Measurements from ENCODE around the gene PIP5K1C.
"Not testable (repeated sequence)": the region's sequence is repeated elsewhere in the genome, so short reads cannot be mapped to it uniquely, and the experiment has no call there.

The PIP5K1C gene

DNA sequence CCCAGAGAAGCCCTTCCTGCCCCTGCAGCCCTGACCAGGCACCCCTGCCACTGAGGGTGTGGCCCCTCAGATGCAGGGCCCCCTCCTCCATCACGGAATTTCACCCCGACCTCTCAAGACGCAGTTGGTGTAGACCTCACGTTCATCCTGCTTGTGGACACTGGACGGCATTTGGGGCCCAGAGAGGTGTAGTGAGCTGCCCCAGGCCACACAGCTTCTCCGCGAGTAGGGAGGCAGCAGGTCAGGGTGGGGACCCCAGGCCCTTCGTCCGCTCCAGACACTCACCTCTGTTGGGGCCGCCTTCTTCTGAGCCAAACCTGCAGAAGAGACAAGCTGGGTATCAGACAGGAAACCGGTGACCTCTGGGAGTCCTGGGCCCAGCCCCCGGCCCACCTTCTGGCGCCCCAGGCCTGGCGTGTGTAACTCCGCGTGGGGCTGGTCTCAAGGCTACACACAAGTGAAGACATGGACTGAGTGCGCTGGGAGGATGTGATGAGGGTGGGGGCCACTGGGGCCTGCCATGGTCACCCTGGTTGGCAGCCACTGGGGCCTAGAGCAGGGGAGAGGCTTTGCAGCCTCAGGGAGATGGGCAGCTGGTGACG, 33.1 kb downstream of the PIP5K1C start:
- no peak for DNase-seq (ENCODE audit: low read depth, low spot score)

GRCh38 chr19:3666545-3666856, 33.8 kb downstream of the PIP5K1C start:
- DNase-seq (ENCODE audit: low read depth, low spot score); H3K4me3 ChIP-seq (ENCODE audit: low read length): not testable (repeated sequence)

More for the DNA sequence above, 33.1 kb downstream of the PIP5K1C start:
- H3K4me3 ChIP-seq (ENCODE audit: low read length) = no peak overlapping the region

- H3K4me3 ChIP-seq (ENCODE audit: low read length) = no peak overlapping the region
- no peak for DNase-seq (ENCODE audit: low read depth, low spot score)
Observed at GRCh38 chr19:3665681-3666544, 34.4 kb downstream of the PIP5K1C start.

GRCh38 chr19:3664879-3665642, 35.2 kb downstream of the PIP5K1C start:
- no peak overlapping the region for H3K4me3 ChIP-seq (ENCODE audit: low read length)
- no peak for DNase-seq (ENCODE audit: low read depth, low spot score)

DNA sequence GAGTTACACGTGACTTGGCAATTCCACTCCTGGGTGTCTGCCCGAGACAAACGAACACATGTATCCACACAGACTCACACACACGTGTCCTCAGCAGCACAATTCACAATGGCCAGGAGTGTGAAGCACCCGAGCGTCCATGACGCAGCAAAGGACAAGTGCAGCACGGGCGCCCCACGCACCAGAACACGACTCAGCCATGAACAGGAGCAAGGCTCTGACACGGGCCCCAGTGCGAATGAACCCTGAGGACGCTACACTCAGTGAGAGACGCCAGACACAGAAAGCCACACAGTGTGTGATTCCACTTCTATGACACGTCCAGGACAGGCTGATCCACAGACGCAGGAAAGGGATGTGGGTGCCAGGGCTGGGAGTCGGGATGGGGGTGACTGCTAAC, 36.4 kb downstream of the PIP5K1C start:
- H3K4me3 ChIP-seq (ENCODE audit: low read length) = no peak overlapping the region
- DNase-seq (ENCODE audit: low read depth, low spot score) = no peak

DNA sequence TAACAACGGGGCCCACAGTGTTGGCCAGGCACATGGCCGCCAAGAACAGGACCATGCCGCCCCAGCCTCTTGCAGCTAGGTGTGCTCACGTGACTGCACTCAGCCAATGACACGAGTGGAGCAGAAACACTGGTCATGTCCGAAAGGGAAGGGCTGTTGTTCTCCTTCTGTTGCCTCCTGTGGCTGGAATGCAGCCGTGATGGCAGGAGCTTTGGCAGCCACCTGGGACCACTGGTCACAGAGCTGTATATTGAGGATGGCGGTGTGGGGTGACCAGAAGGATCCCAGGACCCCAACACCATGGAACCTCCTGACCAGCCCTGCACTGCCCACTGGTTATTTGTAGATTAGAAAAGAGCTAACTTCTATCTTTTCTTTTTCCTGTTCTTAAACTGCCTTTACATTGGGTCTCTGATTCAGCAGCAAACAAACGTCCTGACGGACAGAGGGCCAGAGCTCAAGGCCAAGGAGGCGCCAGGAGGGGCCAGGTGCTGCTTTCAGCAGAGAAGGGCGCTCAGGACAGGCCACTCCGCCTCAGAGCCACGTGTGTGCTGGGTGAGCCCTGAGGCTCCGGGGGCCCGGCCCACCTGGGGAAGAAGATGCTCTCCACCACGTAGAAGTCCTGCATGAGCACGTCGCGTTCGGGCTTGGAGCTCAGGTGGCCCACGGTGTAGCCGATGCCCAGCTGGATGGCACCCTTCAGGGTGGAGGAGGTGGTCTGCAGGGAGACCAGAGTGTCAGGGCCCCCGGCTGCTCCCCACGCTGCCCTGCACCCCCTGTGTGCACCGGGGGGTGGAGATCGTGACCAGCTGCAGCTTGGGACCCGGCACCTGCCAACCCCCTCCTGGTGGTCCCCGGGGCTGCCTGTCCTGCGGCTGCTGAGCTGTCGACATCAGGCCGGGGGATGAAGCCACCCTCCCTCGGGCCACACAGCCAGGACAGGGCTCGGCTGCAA, 38.7 kb downstream of the PIP5K1C start:
- no peak overlapping the region for H3K4me3 ChIP-seq (ENCODE audit: low read length)
- no peak for DNase-seq (ENCODE audit: low read depth, low spot score)

GRCh38 chr19:3660493-3661219, 39.6 kb downstream of the PIP5K1C start:
- DNase-seq (ENCODE audit: low read depth, low spot score) = no peak
- H3K4me3 ChIP-seq (ENCODE audit: low read length) = no peak overlapping the region

DNA sequence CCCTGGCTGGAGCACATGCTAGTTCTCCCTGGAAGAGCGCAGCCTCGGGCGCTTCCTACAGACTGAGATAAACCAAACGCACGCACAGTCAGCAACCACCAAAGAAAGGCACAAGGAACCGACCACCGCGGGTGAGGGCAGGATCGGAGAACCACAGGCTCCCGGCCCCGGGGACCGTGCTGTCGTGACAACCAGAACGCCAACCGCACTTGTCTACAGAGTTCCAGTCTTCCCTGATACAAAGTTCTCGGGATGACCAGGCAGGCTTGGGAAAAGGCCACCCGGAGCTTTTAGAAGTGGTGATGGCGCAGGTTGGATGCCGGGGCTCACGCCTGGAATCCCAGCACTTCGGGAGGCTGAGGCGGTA, 40.5 kb downstream of the PIP5K1C start:
- no peak overlapping the region for H3K4me3 ChIP-seq (ENCODE audit: low read length)
- no peak for DNase-seq (ENCODE audit: low read depth, low spot score)

GRCh38 chr19:3658870-3659745, 41.2 kb downstream of the PIP5K1C start:
- no peak overlapping the region for H3K4me3 ChIP-seq (ENCODE audit: low read length)
- no peak for DNase-seq (ENCODE audit: low read depth, low spot score)

DNA sequence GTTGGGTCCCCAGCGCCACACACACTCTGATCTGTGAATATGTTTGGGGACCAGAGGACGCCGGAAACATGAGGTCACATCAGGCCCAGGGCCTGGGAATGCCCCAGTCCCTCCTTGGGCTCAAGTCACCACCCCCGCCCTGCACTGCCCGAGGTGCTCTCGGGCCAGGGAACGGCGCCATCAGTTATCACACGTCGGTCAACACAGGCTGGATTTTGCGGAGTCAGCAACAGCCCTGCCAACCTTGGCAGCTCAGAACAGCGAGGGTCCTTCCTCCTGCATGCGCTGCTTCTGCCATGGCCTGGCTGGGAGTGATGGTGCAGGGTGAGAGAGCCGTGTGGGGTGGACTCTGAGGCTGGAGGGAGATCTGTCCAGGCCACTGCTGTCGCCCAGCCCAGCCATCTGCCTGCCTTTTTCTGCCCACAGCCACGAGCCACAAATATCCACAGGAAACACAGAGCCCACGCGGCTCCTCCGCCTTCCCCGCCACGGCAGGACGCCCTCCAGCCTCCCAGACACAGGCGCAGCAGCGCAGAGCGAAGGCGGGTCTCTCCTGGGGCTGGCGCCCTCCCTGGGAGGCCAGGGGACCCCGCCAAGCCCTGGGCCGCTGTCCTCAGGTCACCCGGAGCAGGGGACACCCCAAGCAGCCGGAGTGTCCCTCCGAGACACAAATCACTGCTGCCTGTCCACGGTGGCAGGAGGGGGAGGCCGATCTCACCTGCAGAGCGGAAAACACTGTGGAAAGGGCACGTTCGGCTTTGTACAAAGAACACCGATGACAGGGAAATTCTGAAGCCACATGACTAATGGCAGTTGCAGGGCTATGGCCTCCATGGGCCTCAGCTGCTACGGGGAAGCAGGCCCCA, 42.0 kb downstream of the PIP5K1C start:
- DNase-seq (ENCODE audit: low read depth, low spot score) = no peak
- no peak overlapping the region for H3K4me3 ChIP-seq (ENCODE audit: low read length)

DNA sequence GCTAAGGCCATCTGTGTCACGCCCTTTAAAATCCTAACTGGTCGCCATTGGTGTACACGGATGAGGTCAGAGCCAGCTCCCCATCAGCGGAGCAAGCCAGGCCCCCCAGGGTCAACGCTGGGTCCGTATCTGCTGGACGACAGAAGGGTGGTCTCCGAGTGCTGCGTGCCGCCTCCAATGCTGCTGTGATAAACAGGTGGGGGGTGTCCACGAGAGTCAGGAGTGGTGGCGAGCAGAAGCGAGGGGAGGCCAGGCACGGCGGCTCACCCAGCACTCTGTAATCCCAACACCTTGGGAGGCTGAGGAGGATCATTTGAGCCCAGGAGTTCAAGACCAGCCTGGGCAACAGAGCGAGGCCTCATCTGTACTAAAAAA, 42.9 kb downstream of the PIP5K1C start:
- no peak for DNase-seq (ENCODE audit: low read depth, low spot score)
- no peak overlapping the region for H3K4me3 ChIP-seq (ENCODE audit: low read length)

DNA sequence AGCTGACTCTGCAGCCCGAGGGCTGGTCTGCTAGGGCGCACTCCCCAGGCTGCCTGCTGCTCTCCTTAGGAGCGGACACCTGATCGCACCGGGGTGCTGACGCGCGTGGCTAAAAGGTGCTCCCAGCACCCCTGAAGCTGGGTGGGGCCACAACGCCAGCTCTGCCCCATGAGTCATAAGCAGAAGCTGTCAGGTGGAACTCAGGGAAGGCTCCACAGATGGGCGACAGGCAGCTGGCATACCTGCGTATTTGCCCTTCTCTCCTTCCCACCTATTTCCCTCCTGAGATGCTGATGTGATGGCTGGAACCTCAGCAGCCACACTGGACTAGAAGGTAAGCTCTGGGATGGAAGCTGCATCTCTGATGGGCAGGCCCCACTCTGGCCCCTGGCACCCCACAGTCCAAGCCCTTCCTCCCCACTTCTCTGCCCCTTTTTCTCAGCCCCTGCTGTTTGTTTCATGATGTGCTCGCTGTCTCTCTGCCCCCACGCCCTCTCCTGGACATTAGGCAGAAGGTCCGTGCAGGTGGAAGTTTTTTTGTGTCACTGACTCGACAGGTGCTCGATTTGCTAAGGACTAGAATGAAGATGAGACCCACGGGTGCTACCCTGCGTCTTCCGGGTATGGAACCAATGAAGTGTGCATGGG, 43.4 kb downstream of the PIP5K1C start:
- no peak overlapping the region for H3K4me3 ChIP-seq (ENCODE audit: low read length)
- no peak for DNase-seq (ENCODE audit: low read depth, low spot score)

DNA sequence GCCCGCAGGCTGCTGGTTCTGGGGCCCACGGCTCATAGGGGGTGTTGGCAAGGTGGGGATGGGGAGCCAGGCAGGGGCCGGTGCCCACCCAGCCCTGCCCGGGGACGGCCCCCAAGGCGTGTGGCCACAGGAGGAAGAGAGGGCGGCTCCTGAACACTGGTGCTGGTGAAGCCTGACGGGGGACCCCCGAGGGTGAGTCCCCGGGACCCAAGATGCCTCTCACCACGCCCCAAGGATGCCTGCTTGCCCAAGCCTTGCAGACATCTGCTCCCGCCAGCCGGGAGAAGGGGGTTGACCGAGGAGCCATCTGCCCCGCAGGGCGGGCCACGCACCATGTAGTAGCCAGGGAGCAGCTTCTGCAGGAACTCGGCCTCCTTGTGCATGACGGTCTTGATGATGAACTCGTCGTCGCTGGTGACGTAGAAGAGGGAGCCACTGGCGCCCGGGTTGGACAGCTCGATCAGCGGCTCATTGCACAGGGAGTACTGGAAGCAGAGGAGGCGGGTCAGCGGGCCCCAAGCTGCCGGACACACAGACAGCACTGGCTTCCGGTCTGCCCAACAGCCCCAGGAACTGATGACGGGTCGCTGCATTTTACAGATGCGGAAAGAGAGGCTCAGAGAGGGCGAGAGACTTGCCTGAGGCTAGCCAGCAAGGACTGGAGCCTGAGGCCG, 44.1 kb downstream of the PIP5K1C start:
- DNase-seq (ENCODE audit: low read depth, low spot score) = no peak
- H3K4me3 ChIP-seq (ENCODE audit: low read length) = no peak overlapping the region

- no peak for DNase-seq (ENCODE audit: low read depth, low spot score)
- H3K4me3 ChIP-seq (ENCODE audit: low read length) = no peak overlapping the region
Observed at GRCh38 chr19:3655402-3656072, 44.7 kb downstream of the PIP5K1C start.

GRCh38 chr19:3653865-3654513, 46.3 kb downstream of the PIP5K1C start:
- DNase-seq (ENCODE audit: low read depth, low spot score) = no peak
- H3K4me3 ChIP-seq (ENCODE audit: low read length) = no peak overlapping the region

Measured in Jurkat, Clone E6-1 (cell line).